Esophagus muscularis mucosa (tissue), 4 donors: Measurements from ENCODE around the gene SCAP. TPM values are rescaled to one million over a fixed set of nuclear protein-coding genes. Genes with fewer than 3 reads are reported as not detected.

Experiments used
- DNase-seq: peaks from one replicate; pipeline ENCODE4 v3.0.0-alpha.2; 2017; ENCODE audit errors: extremely low spot score
- H3K27ac ChIP-seq, 4 donors: fragments of 200-600 bp; sonication (generic); replicated peaks in 1 of 4; 1 replicate in 3 of 4; 2 replicates in 1 of 4; pipeline ENCODE4 v1.5.1; 2016 to 2019; ENCODE audit warnings: mild to moderate bottlenecking in 1 of 4
- H3K27me3 ChIP-seq, 4 donors: fragments of 200-600 bp; sonication (generic); one replicate each; pipeline versions ENCODE4 v1.5.1 to v1.6.0; 2016 to 2019
- H3K36me3 ChIP-seq, 4 donors: fragments of 200-600 bp; sonication (generic); one replicate each; pipeline ENCODE4 v1.5.1; 2016 to 2019
- H3K4me1 ChIP-seq, 4 donors: fragments of 200-600 bp; sonication (generic); one replicate each; pipeline ENCODE4 v1.5.1; 2016 to 2019
- H3K4me3 ChIP-seq, 4 donors: fragments of 200-600 bp; sonication (generic); 1 replicate in 2 of 4; 2 replicates in 2 of 4; pipeline ENCODE4 v1.5.1; 2016 to 2019; ENCODE audit warnings: mild to moderate bottlenecking in 4 of 4, moderate library complexity in 1 of 4
- H3K9me3 ChIP-seq, 4 donors: fragments of 200-600 bp; sonication (generic); 1 replicate in 3 of 4; 2 replicates in 1 of 4; pipeline ENCODE4 v1.5.1; 2016 to 2019
- CTCF ChIP-seq, 3 experiments: fragments of 200-600 bp in 2 of 3; fragments of 450-650 bp in 1 of 3; sonication (generic) in 2 of 3; IDR thresholded peaks; one replicate each; pipeline ENCODE4 v1.5.1; 2017 to 2019; ENCODE audit warnings: antibody characterized with exemption in 3 of 3, mild to moderate bottlenecking in 2 of 3, moderate library complexity in 1 of 3
- EP300 ChIP-seq: sonication (generic); formaldehyde crosslinking; IDR thresholded peaks from one replicate; pipeline ENCODE4 v1.6.1; 2017; ENCODE audit warnings: antibody characterized with exemption
- POLR2A ChIP-seq: fragments of 450-650 bp; IDR thresholded peaks from one replicate; pipeline ENCODE4 v1.6.1; 2017; ENCODE audit warnings: antibody characterized with exemption, moderate library complexity, mild to moderate bottlenecking, low read depth
- POLR2AphosphoS5 ChIP-seq, 2 donors: sonication (generic); formaldehyde crosslinking; IDR thresholded peaks; one replicate each; pipeline ENCODE4 v1.6.1; 2017; ENCODE audit warnings: antibody characterized with exemption in 2 of 2
- WGBS: methylation state at CpG from one replicate; pipeline ENCODE4 v1.1.5; 2018; 5-methylcytosine and 5-hydroxymethylcytosine counted together
- intact Hi-C: fragments of 100-400 bp; cut with DNase I; formaldehyde crosslinking; loops from one replicate; pipeline ENCODE4 v1.15.1; 2023
- total RNA-seq, 4 donors: library from RNA; depleted of rRNA; stranded (reverse); fragments of >200 nt; gene quantifications; one replicate each; pipeline versions ENCODE4 v1.1.0 to v1.2.1, GENCODE V29; 2016

SCAP gene
- total RNA-seq, 4 donors from 2014 or later = 67.6 to 104 (median 79.9) TPM

GRCh38 chr3:47430606-47431005 is 45.1 kb downstream of the SCAP start:
- WGBS = 91% methylated on average over 6 of the region's 7 CpGs
- no peaks in the 10 kb centered on the region for H3K9me3 ChIP-seq

GRCh38 chr3:47429476-47430270 is 46.1 kb downstream of the SCAP start:
- Histone ChIP-seq H3K27ac (no peak overlapping the region), H3K4me1 (no peaks in the 10 kb centered on the region), H3K36me3 (peaks cover 36 to 84% (median 78%) of the 10 kb centered on the region in 4 donors), H3K4me3 (no peak overlapping the region), H3K27me3 (no peaks in the 10 kb centered on the region), H3K9me3 (no peaks in the 10 kb centered on the region)
- TF ChIP-seq CTCF (IDR thresholded peaks at IDR 0.05) = no peak
- no peak for TF ChIP-seq POLR2AphosphoS5 (IDR thresholded peaks at IDR 0.05)
- no peak for TF ChIP-seq EP300
- TF ChIP-seq POLR2A = no peak
- 94% methylated on average over 9 of the region's 9 CpGs for WGBS
- DNase-seq = no peak
- intact Hi-C loops = no loop called here

More at GRCh38 chr3:47430606-47431005, 45.1 kb downstream of the SCAP start:
- intact Hi-C loops = no loop called here
- Histone ChIP-seq H3K4me3 (no peak overlapping the region), H3K36me3 (peaks cover 37 to 79% (median 72%) of the 10 kb centered on the region in 4 donors), H3K4me1 (no peaks in the 10 kb centered on the region), H3K27ac (no peak overlapping the region), H3K27me3 (no peaks in the 10 kb centered on the region)
- no peak for TF ChIP-seq POLR2AphosphoS5 (IDR thresholded peaks at IDR 0.05)
- TF ChIP-seq EP300 = no peak
- no peak for TF ChIP-seq POLR2A
- TF ChIP-seq CTCF (IDR thresholded peaks at IDR 0.05) = no peak
- DNase-seq = no peak

GRCh38 chr3:47428662-47429061 is 47.1 kb downstream of the SCAP start:
- WGBS = 84% methylated on average over 6 of the region's 6 CpGs
- TF ChIP-seq CTCF (IDR thresholded peaks at IDR 0.05) (no peak), POLR2AphosphoS5 (IDR thresholded peaks at IDR 0.05) (no peak), POLR2A (no peak), EP300 (no peak)
- intact Hi-C loops = no loop called here
- no peak for DNase-seq
- Histone ChIP-seq H3K4me3 (no peak overlapping the region), H3K27me3 (no peaks in the 10 kb centered on the region), H3K4me1 (no peaks in the 10 kb centered on the region), H3K27ac (no peak overlapping the region), H3K36me3 (peaks cover 26 to 83% (median 77%) of the 10 kb centered on the region in 4 donors), H3K9me3 (no peaks in the 10 kb centered on the region)

- H3K27ac ChIP-seq = no peak overlapping the region
Measured at GRCh38 chr3:47427866-47428265, 47.9 kb downstream of the SCAP start.

More at GRCh38 chr3:47427866-47428265, 47.9 kb downstream of the SCAP start:
- Histone ChIP-seq H3K27me3 (no peaks in the 10 kb centered on the region), H3K9me3 (no peaks in the 10 kb centered on the region), H3K4me1 (no peaks in the 10 kb centered on the region), H3K4me3 (no peak overlapping the region), H3K36me3 (peaks cover 22 to 82% (median 74%) of the 10 kb centered on the region in 4 donors)
- no peak for DNase-seq
- intact Hi-C loops = no loop called here
- TF ChIP-seq POLR2A (no peak), POLR2AphosphoS5 (IDR thresholded peaks at IDR 0.05) (no peak), CTCF (IDR thresholded peaks at IDR 0.05) (no peak), EP300 (no peak)
- WGBS = 89% methylated on average over 6 of the region's 6 CpGs
